IPS DF 19.7 (cell line): ENCODE measurements around the gene ADCY2.

Experiments
- DNase-seq: peaks from one replicate; pipeline ENCODE4 v3.0.0-alpha.2; 2013; ENCODE audit warnings: low read depth, low spot score

The ADCY2 gene

GRCh38 chr5:7592910-7593309, 197.0 kb downstream of the ADCY2 start:
- DNase-seq = no peak

GRCh38 chr5:7597059-7597642, 201.2 kb downstream of the ADCY2 start:
- DNase-seq = no peak

GRCh38 chr5:7606840-7607465, 211.0 kb downstream of the ADCY2 start:
- DNase-seq = peak; percentile 79

- no peak for DNase-seq
These were observed 212.8 kb downstream of the ADCY2 start for GRCh38 chr5:7608772-7609171.

- no peak for DNase-seq
These were observed 213.8 kb downstream of the ADCY2 start for GRCh38 chr5:7609726-7610125.

- no peak for DNase-seq
These were observed 214.7 kb downstream of the ADCY2 start for GRCh38 chr5:7610531-7611177.

GRCh38 chr5:7611518-7611917, 215.6 kb downstream of the ADCY2 start:
- DNase-seq = no peak

GRCh38 chr5:7615566-7616061, 219.7 kb downstream of the ADCY2 start:
- DNase-seq = no peak

- DNase-seq = no peak
These were observed 221.0 kb downstream of the ADCY2 start for GRCh38 chr5:7616897-7617296.

GRCh38 chr5:7622498-7622897, 226.6 kb downstream of the ADCY2 start:
- no peak for DNase-seq

- no peak for DNase-seq
These were observed 229.8 kb downstream of the ADCY2 start for GRCh38 chr5:7625740-7626139.

GRCh38 chr5:7628248-7628647, 232.3 kb downstream of the ADCY2 start:
- DNase-seq = no peak

- DNase-seq = no peak
These were observed 232.9 kb downstream of the ADCY2 start for GRCh38 chr5:7628820-7629219.

GRCh38 chr5:7629561-7629960, 233.6 kb downstream of the ADCY2 start:
- DNase-seq = no peak

- DNase-seq = no peak
These were observed 238.9 kb downstream of the ADCY2 start for GRCh38 chr5:7634837-7635236.

- no peak for DNase-seq
These were observed 242.5 kb downstream of the ADCY2 start for GRCh38 chr5:7638456-7638855.

GRCh38 chr5:7642029-7642428, 246.1 kb downstream of the ADCY2 start:
- no peak for DNase-seq

GRCh38 chr5:7644723-7645122, 248.8 kb downstream of the ADCY2 start:
- no peak for DNase-seq

GRCh38 chr5:7650755-7651154, 254.8 kb downstream of the ADCY2 start:
- DNase-seq = no peak

- no peak for DNase-seq
These were observed 257.1 kb downstream of the ADCY2 start for GRCh38 chr5:7653046-7653445.

GRCh38 chr5:7657153-7657552, 261.2 kb downstream of the ADCY2 start:
- no peak for DNase-seq

- no peak for DNase-seq
These were observed 263.5 kb downstream of the ADCY2 start for GRCh38 chr5:7659420-7659819.

GRCh38 chr5:7662289-7662688, 266.4 kb downstream of the ADCY2 start:
- no peak for DNase-seq
